ENCODE measurements around the gene CRISPLD2. TPM values are rescaled to one million over a fixed set of nuclear protein-coding genes. Genes with fewer than 3 reads are reported as not detected.

CRISPLD2 gene
- total and polyA plus RNA-seq, 5 experiments from 2014 or later: 0.05 to 0.24 (median 0.07) TPM; not detected in 2

GRCh38 chr16:84948851-84949610 is 129.2 kb downstream of the CRISPLD2 start:
- H3K27me3 Mint-ChIP-seq: no peaks in the 10 kb centered on the region
- H3K4me1 Mint-ChIP-seq: peaks cover 6 to 17% (median 10%) of the 10 kb centered on the region in 4 donors
- H3K36me3 Mint-ChIP-seq: no peaks in the 10 kb centered on the region
- no peaks in the 10 kb centered on the region for H3K9me3 Mint-ChIP-seq
- POLR2A ChIA-PET: interaction anchor here (0.7 kb wide), 1 partner anchor 23 kb away, joined by 3 read pairs; no protein-coding TSS in a partner anchor
- no peak overlapping the region for H3K27ac Mint-ChIP-seq
- DNase-seq: peak in 2 of 10 donors; percentile 14 to 27
- H3K4me3 Mint-ChIP-seq: no peak overlapping the region
- ATAC-seq: peak; percentile 28 to 51

GRCh38 chr16:84949772-84950436 is 130.1 kb downstream of the CRISPLD2 start:
- H3K36me3 Mint-ChIP-seq: no peaks in the 10 kb centered on the region
- ATAC-seq (no peak), DNase-seq (no peak)
- POLR2A ChIA-PET: interaction anchor here (0.7 kb wide), 1 partner anchor 22 kb away, joined by 3 read pairs; no protein-coding TSS in a partner anchor
- H3K27ac Mint-ChIP-seq: peak overlapping the region in 3 of 10 donors; percentile 25 to 76 (median 44)
- no peaks in the 10 kb centered on the region for H3K27me3 Mint-ChIP-seq
- no peaks in the 10 kb centered on the region for H3K9me3 Mint-ChIP-seq
- H3K4me1 Mint-ChIP-seq: peaks cover 6 to 17% (median 10%) of the 10 kb centered on the region in 4 donors
- no peak overlapping the region for H3K4me3 Mint-ChIP-seq

- H3K27me3 Mint-ChIP-seq: no peaks in the 10 kb centered on the region
- H3K4me1 Mint-ChIP-seq: peaks cover 6 to 17% (median 10%) of the 10 kb centered on the region in 4 donors
- POLR2A ChIA-PET: no interaction called here
- H3K9me3 Mint-ChIP-seq: no peaks in the 10 kb centered on the region
- peak in 2 of 10 donors; percentile 13 to 33 for DNase-seq
- peak in 1 of 2 donors; percentile 24 for ATAC-seq
- no peak overlapping the region for H3K27ac Mint-ChIP-seq
- no peak overlapping the region for H3K4me3 Mint-ChIP-seq
- H3K36me3 Mint-ChIP-seq: no peaks in the 10 kb centered on the region
These were observed 131.1 kb downstream of the CRISPLD2 start for GRCh38 chr16:84950906-84951305.

GRCh38 chr16:84952335-84953189 is 132.8 kb downstream of the CRISPLD2 start:
- no peaks in the 10 kb centered on the region for H3K36me3 Mint-ChIP-seq
- no peaks in the 10 kb centered on the region for H3K9me3 Mint-ChIP-seq
- peak overlapping the region in 1 of 10 donors; percentile 38 for H3K27ac Mint-ChIP-seq
- peak; percentile 45 to 79 (median 72) for DNase-seq
- peaks cover 0 to 2% (median 0%) of the 10 kb centered on the region in 5 donors for H3K27me3 Mint-ChIP-seq
- ATAC-seq: peak; percentile 74 to 90
- POLR2A ChIA-PET: interaction anchor here (0.8 kb wide), 1 partner anchor 198 kb away, joined by 4 read pairs; no protein-coding TSS in a partner anchor
- no peak overlapping the region for H3K4me3 Mint-ChIP-seq
- H3K4me1 Mint-ChIP-seq: peaks cover 6 to 8% (median 7%) of the 10 kb centered on the region in 4 donors

GRCh38 chr16:84953190-84953746 is 133.5 kb downstream of the CRISPLD2 start:
- ATAC-seq (no peak), DNase-seq (no peak)
- Mint-ChIP-seq H3K27ac (peak overlapping the region in 1 of 10 donors; percentile 11), H3K36me3 (no peaks in the 10 kb centered on the region), H3K27me3 (peaks cover 0 to 2% (median 0%) of the 10 kb centered on the region in 5 donors), H3K9me3 (no peaks in the 10 kb centered on the region), H3K4me3 (no peak overlapping the region), H3K4me1 (peaks cover 6 to 7% (median 6%) of the 10 kb centered on the region in 4 donors)
- POLR2A ChIA-PET: no interaction called here

GRCh38 chr16:84955427-84955826 is 135.6 kb downstream of the CRISPLD2 start:
- POLR2A ChIA-PET: no interaction called here
- H3K27me3 Mint-ChIP-seq: peaks cover 0 to 2% (median 0%) of the 10 kb centered on the region in 5 donors
- no peak for DNase-seq
- H3K9me3 Mint-ChIP-seq: no peaks in the 10 kb centered on the region
- H3K27ac Mint-ChIP-seq: no peak overlapping the region
- H3K4me3 Mint-ChIP-seq: no peak overlapping the region
- no peaks in the 10 kb centered on the region for H3K36me3 Mint-ChIP-seq
- ATAC-seq: no peak
- peaks cover 0 to 6% (median 5%) of the 10 kb centered on the region in 4 donors for H3K4me1 Mint-ChIP-seq

- no peak overlapping the region for H3K27ac Mint-ChIP-seq
- H3K27me3 Mint-ChIP-seq: peaks cover 0 to 2% (median 0%) of the 10 kb centered on the region in 5 donors
- no peak for DNase-seq
- no peak overlapping the region for H3K4me3 Mint-ChIP-seq
- POLR2A ChIA-PET: no interaction called here
- ATAC-seq: no peak
- H3K36me3 Mint-ChIP-seq: no peaks in the 10 kb centered on the region
- H3K4me1 Mint-ChIP-seq: peaks cover 0 to 6% (median 3%) of the 10 kb centered on the region in 4 donors
- no peaks in the 10 kb centered on the region for H3K9me3 Mint-ChIP-seq
These were observed 137.4 kb downstream of the CRISPLD2 start for GRCh38 chr16:84957192-84957591.

- Mint-ChIP-seq H3K27me3 (peaks cover 0 to 2% (median 0%) of the 10 kb centered on the region in 5 donors), H3K9me3 (no peaks in the 10 kb centered on the region), H3K4me1 (peaks cover 0 to 4% (median under 1%) of the 10 kb centered on the region in 4 donors), H3K27ac (no peak overlapping the region), H3K36me3 (no peaks in the 10 kb centered on the region), H3K4me3 (no peak overlapping the region)
- DNase-seq (no peak), ATAC-seq (no peak)
- POLR2A ChIA-PET: no interaction called here
These were observed 138.0 kb downstream of the CRISPLD2 start for GRCh38 chr16:84957792-84958191.

Other genes starting within 250 kb of the CRISPLD2 start
- gene COTL1, start 201.9 kb upstream of the CRISPLD2 start, total RNA-seq: 100 to 1,000 TPM in 1 of 2 experiments, 10 to 100 TPM in 1; 99.1 to 101 TPM
- 100 to 1,000 TPM; 341 to 512 (median 425) TPM for gene COTL1, start 201.9 kb upstream of the CRISPLD2 start, polyA plus RNA-seq
- 100 to 1,000 TPM; 151 to 157 TPM for gene KLHL36, start 171.5 kb upstream of the CRISPLD2 start, total RNA-seq
- 10 to 100 TPM; 27.4 to 50.3 (median 32.0) TPM for gene KLHL36, start 171.5 kb upstream of the CRISPLD2 start, polyA plus RNA-seq
- gene USP10, start 120.0 kb upstream of the CRISPLD2 start, total RNA-seq: 10 to 100 TPM; 79.5 to 87.3 TPM
- gene USP10, start 120.0 kb upstream of the CRISPLD2 start, polyA plus RNA-seq: 10 to 100 TPM; 61.3 to 89.8 (median 80.7) TPM
- gene ZDHHC7, start 191.6 kb downstream of the CRISPLD2 start, total RNA-seq: 10 to 100 TPM; 29.0 to 32.5 TPM
- 10 to 100 TPM; 28.8 to 45.3 (median 37.7) TPM for gene ZDHHC7, start 191.6 kb downstream of the CRISPLD2 start, polyA plus RNA-seq
- 10 to 100 TPM; 13.0 to 15.1 TPM for gene KIAA0513, start 207.8 kb downstream of the CRISPLD2 start, total RNA-seq
- gene KIAA0513, start 207.8 kb downstream of the CRISPLD2 start, polyA plus RNA-seq: 10 to 100 TPM in 1 of 3 donors, 1 to 10 TPM in 2; 4.5 to 12.1 (median 7.8) TPM